Osteoblast (primary cell): Measurements from ENCODE around the gene PAXIP1. TPM values are rescaled to one million over a fixed set of nuclear protein-coding genes. Genes with fewer than 3 reads are reported as not detected.

ENCODE experiments used
- DNase-seq: peaks from one replicate; pipeline ENCODE4 v3.0.0; 2011; ENCODE audit warnings: low spot score, mixed read lengths; ENCODE audit not compliant: insufficient read length; ENCODE audit errors: missing footprints
- H2AFZ ChIP-seq: 2 replicates; pipeline ENCODE4 v1.6.0; 2011; ENCODE audit warnings: mild to moderate bottlenecking, low read length
- H3K27ac ChIP-seq: 2 replicates; pipeline ENCODE4 v1.5.1; 2011; ENCODE audit warnings: mild to moderate bottlenecking, low read depth, low read length, moderate library complexity
- H3K27me3 ChIP-seq: 2 replicates; pipeline ENCODE4 v1.6.0; 2012; ENCODE audit warnings: mild to moderate bottlenecking, control low read depth, inconsistent platforms, low read length, moderate library complexity; ENCODE audit not compliant: insufficient read depth
- H3K36me3 ChIP-seq: 2 replicates; pipeline ENCODE4 v1.5.1; 2011; ENCODE audit warnings: mild to moderate bottlenecking, low read length, control low read depth, moderate library complexity; ENCODE audit not compliant: insufficient read depth
- H3K4me1 ChIP-seq: 2 replicates; pipeline ENCODE4 v1.5.1; 2011; ENCODE audit warnings: mild to moderate bottlenecking, low read length, control low read depth, moderate library complexity; ENCODE audit not compliant: insufficient read depth
- H3K4me2 ChIP-seq: 2 replicates; pipeline ENCODE4 v1.6.0; 2011; ENCODE audit warnings: mild to moderate bottlenecking, low read length; ENCODE audit not compliant: insufficient read depth
- H3K4me3 ChIP-seq: fragments of 200-600 bp; sonication (generic); 3 replicates; pipeline ENCODE4 v1.5.1; 2012; ENCODE audit warnings: mild to moderate bottlenecking, low read length, inconsistent platforms; ENCODE audit not compliant: insufficient read depth
- H3K79me2 ChIP-seq: 2 replicates; pipeline ENCODE4 v1.6.0; 2012; ENCODE audit warnings: mild to moderate bottlenecking, low read length, control low read depth, inconsistent platforms; ENCODE audit not compliant: insufficient read depth
- H3K9me3 ChIP-seq: 2 replicates; pipeline ENCODE4 v1.5.1; 2011; ENCODE audit warnings: low read depth, low read length, control low read depth
- H4K20me1 ChIP-seq: 2 replicates; pipeline ENCODE4 v1.6.0; 2012; ENCODE audit warnings: mild to moderate bottlenecking, low read length, control low read depth; ENCODE audit not compliant: insufficient read depth
- CTCF ChIP-seq: IDR thresholded peaks from 2 replicates; pipeline ENCODE4 v1.5.1; 2011; ENCODE audit warnings: mild to moderate bottlenecking, low read depth, low read length, moderate library complexity; ENCODE audit errors: extremely low read depth
- total RNA-seq: library from RNA; depleted of rRNA; stranded (reverse); fragments of >200 nt; gene quantifications from 2 replicates; pipeline ENCODE4 v1.2.3, GENCODE V29; 2012

PAXIP1 gene
- total RNA-seq, 1 donor = 10.5 TPM

- H3K36me3 ChIP-seq = no peaks in the 10 kb centered on the region
- no peak overlapping the region for H3K27ac ChIP-seq
- no peaks in the 10 kb centered on the region for H3K79me2 ChIP-seq
- no peak overlapping the region for H3K4me3 ChIP-seq
- H3K4me2 ChIP-seq = no peak overlapping the region
- H4K20me1 ChIP-seq = no peaks in the 10 kb centered on the region
- no peak for DNase-seq
- H3K27me3 ChIP-seq = no peaks in the 10 kb centered on the region
- no peak overlapping the region for H2AFZ ChIP-seq
- no peaks in the 10 kb centered on the region for H3K9me3 ChIP-seq
- no peaks in the 10 kb centered on the region for H3K4me1 ChIP-seq
- no peak for TF ChIP-seq CTCF
Observed at GRCh38 chr7:155027879-155028278, 25.0 kb upstream of the PAXIP1 start.

DNA sequence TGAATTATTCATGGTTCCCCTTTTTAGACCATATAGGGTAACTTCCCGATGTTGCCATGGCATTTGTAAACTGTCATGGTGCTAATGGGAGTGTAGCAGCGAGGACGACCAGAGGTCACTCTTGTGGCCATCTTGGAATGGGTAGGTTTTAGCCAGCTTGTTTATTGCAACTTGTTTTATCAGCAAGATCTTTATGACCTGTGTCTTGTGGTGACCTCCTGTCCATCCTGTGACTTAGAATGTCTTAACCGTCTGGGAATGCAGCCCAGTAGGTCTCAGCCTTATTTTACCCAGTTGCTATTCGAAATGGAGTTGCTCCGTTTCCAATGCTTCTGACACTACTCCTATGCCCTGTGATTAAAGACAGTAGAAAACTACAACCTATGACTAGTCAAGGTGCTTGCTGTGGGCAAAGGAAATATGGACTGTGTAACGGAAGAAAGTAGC lies 18.8 kb upstream of the PAXIP1 start:
- Histone ChIP-seq H2AFZ (no peak overlapping the region), H3K4me3 (no peak overlapping the region), H3K79me2 (no peaks in the 10 kb centered on the region), H3K27me3 (no peaks in the 10 kb centered on the region), H3K4me2 (no peak overlapping the region), H3K36me3 (no peaks in the 10 kb centered on the region), H4K20me1 (no peaks in the 10 kb centered on the region), H3K4me1 (no peaks in the 10 kb centered on the region), H3K27ac (no peak overlapping the region), H3K9me3 (no peaks in the 10 kb centered on the region)
- no peak for DNase-seq
- no peak for TF ChIP-seq CTCF

DNA sequence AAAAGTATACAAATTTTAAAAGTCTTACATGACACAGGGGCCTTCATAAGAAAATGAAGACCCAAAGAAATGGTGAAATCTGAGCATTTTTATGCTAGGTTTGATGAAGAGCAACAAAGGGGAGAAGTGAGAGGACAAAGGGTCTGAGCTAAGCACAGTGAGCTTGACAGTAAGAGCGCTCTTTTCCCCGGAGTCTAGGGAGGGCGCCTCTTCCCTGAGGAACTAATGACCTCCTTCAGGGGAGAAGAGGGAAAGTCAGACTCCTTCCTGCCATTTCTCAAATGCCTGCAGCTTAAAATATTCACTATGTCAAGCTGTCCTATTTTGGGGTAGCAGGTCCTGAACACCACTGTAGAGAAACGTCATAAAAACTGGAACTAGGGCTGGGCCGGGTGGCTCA lies 18.1 kb upstream of the PAXIP1 start:
- Histone ChIP-seq H3K4me3 (no peak overlapping the region), H3K79me2 (no peaks in the 10 kb centered on the region), H3K4me2 (no peak overlapping the region), H3K36me3 (no peaks in the 10 kb centered on the region), H3K27me3 (no peaks in the 10 kb centered on the region), H3K27ac (no peak overlapping the region), H2AFZ (no peak overlapping the region), H3K4me1 (no peaks in the 10 kb centered on the region), H3K9me3 (no peaks in the 10 kb centered on the region), H4K20me1 (no peaks in the 10 kb centered on the region)
- no peak for TF ChIP-seq CTCF
- no peak for DNase-seq

GRCh38 chr7:155017834-155018233 lies 14.9 kb upstream of the PAXIP1 start:
- no peaks in the 10 kb centered on the region for H3K27me3 ChIP-seq
- no peaks in the 10 kb centered on the region for H4K20me1 ChIP-seq
- H2AFZ ChIP-seq = no peak overlapping the region
- no peak for TF ChIP-seq CTCF
- no peaks in the 10 kb centered on the region for H3K9me3 ChIP-seq
- no peaks in the 10 kb centered on the region for H3K36me3 ChIP-seq
- no peak for DNase-seq
- no peaks in the 10 kb centered on the region for H3K79me2 ChIP-seq
- no peaks in the 10 kb centered on the region for H3K4me1 ChIP-seq
- no peak overlapping the region for H3K27ac ChIP-seq
- no peak overlapping the region for H3K4me2 ChIP-seq
- H3K4me3 ChIP-seq = no peak overlapping the region
